Mucosa of rectum (tissue), 2 donors: ENCODE measurements around the gene TSPAN14.

Experiments
- H3K27ac ChIP-seq, 2 donors: one replicate each; pipeline ENCODE4 v1.7.0; 2013; ENCODE audit warnings: inconsistent platforms in 2 of 2, low read depth in 2 of 2, low read length in 2 of 2
- H3K27me3 ChIP-seq, 2 donors: one replicate each; pipeline ENCODE4 v1.7.0; 2013; ENCODE audit warnings: low read length in 2 of 2; ENCODE audit not compliant: control insufficient read depth in 2 of 2, insufficient read depth in 2 of 2
- H3K36me3 ChIP-seq, 2 donors: one replicate each; pipeline ENCODE4 v1.7.0; 2013; ENCODE audit warnings: low read length in 2 of 2; ENCODE audit not compliant: control insufficient read depth in 2 of 2, insufficient read depth in 2 of 2
- H3K4me1 ChIP-seq, 2 donors: one replicate each; pipeline ENCODE4 v1.7.0; 2013; ENCODE audit warnings: low read length in 2 of 2, mild to moderate bottlenecking in 1 of 2; ENCODE audit not compliant: control insufficient read depth in 2 of 2, insufficient read depth in 2 of 2
- H3K4me3 ChIP-seq, 2 donors: one replicate each; pipeline ENCODE4 v1.7.0; 2013; ENCODE audit warnings: low read length in 2 of 2
- H3K9ac ChIP-seq, 2 donors: one replicate each; pipeline ENCODE4 v1.7.0; 2013; ENCODE audit warnings: low read length in 2 of 2, low read depth in 1 of 2, mild to moderate bottlenecking in 1 of 2
- H3K9me3 ChIP-seq, 2 donors: one replicate each; pipeline ENCODE4 v1.7.0; 2013; ENCODE audit warnings: low read length in 2 of 2; ENCODE audit not compliant: control insufficient read depth in 2 of 2
- donor health status: healthy.
- donor health status: Normal muscosa, but diverticular disease.

The TSPAN14 gene

GRCh38 chr10:80515941-80516340 lies 61.8 kb downstream of the TSPAN14 start:
- H3K4me3 ChIP-seq, result no peak overlapping the region
- peaks cover 70 to 91% of the 10 kb centered on the region in 2 donors for H3K36me3 ChIP-seq
- H3K9ac ChIP-seq, result no peak overlapping the region
- no peaks in the 10 kb centered on the region for H3K27me3 ChIP-seq
- no peaks in the 10 kb centered on the region for H3K4me1 ChIP-seq
- H3K27ac ChIP-seq, result no peak overlapping the region
- H3K9me3 ChIP-seq, result no peaks in the 10 kb centered on the region

- Histone ChIP-seq H3K9me3 (no peaks in the 10 kb centered on the region), H3K9ac (no peak overlapping the region), H3K4me3 (no peak overlapping the region), H3K4me1 (no peaks in the 10 kb centered on the region), H3K36me3 (peaks cover 68 to 91% of the 10 kb centered on the region in 2 donors), H3K27ac (no peak overlapping the region), H3K27me3 (no peaks in the 10 kb centered on the region)
Measured at GRCh38 chr10:80516506-80517075, 62.5 kb downstream of the TSPAN14 start.

DNA sequence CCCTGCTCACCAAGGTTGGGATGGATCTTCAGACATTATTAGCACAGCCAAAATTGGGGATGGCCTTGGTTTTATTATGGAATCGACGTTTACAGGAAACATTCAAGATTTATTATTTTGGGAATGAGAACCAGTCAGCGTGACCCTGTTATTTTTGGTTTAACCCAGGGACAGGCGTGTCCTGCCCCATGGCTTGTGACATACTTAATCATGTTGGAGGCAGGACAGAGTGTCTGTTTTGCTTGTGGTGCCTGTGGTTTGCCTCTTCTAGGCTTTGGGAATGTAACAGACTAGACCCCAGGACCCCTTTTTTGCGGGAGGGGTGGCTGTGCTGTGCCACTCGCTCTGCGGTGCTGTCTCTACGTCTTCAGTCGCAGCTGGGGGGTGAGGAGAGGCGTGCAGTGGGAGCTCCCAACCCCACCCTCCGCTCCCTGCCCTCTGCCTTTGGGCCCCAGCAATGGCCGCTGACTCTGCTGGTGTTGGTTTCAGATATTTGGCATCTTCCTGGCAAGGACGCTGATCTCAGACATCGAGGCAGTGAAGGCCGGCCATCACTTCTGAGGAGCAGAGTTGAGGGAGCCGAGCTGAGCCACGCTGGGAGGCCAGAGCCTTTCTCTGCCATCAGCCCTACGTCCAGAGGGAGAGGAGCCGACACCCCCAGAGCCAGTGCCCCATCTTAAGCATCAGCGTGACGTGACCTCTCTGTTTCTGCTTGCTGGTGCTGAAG lies 63.5 kb downstream of the TSPAN14 start:
- Histone ChIP-seq H3K9ac (no peak overlapping the region), H3K27me3 (no peaks in the 10 kb centered on the region), H3K4me3 (no peak overlapping the region), H3K4me1 (no peaks in the 10 kb centered on the region), H3K36me3 (peaks cover 61 to 82% of the 10 kb centered on the region in 2 donors), H3K9me3 (no peaks in the 10 kb centered on the region), H3K27ac (no peak overlapping the region)

GRCh38 chr10:80518143-80518806 lies 64.2 kb downstream of the TSPAN14 start:
- H3K4me3 ChIP-seq, result no peak overlapping the region
- H3K9ac ChIP-seq, result no peak overlapping the region
- no peak overlapping the region for H3K27ac ChIP-seq
- H3K9me3 ChIP-seq, result no peaks in the 10 kb centered on the region
- no peaks in the 10 kb centered on the region for H3K4me1 ChIP-seq
- H3K36me3 ChIP-seq, result peaks cover 56 to 76% of the 10 kb centered on the region in 2 donors
- H3K27me3 ChIP-seq, result no peaks in the 10 kb centered on the region

DNA sequence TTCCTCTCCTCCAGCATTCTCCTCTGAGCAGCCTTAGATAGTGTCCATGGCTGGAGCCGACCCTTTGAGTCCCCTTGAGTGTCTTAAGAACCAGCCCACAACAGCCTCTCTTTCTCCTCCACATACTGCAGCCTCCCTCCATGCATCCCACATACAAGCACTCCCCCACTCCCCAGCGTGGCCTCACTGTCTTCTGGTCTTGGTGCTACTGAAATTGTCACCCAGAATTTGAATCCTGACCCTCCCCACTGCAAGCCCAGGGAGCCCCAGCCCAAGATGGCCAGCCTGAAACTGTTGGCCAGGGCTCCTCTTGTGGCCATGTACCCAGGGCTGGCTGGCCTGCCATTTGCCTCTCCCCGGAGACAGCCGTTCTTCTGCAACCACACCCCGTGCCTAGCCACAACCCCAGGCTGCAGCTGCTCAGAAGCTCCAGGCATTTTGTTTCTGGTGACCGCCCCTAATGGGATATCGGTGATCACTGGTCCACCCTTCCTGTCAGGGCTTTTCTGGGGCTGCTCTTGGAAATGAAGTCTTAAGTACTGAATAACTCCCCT lies 64.8 kb downstream of the TSPAN14 start:
- Histone ChIP-seq H3K27me3 (no peaks in the 10 kb centered on the region), H3K9ac (no peak overlapping the region), H3K27ac (no peak overlapping the region), H3K36me3 (peaks cover 50 to 70% of the 10 kb centered on the region in 2 donors), H3K4me3 (no peak overlapping the region), H3K4me1 (no peaks in the 10 kb centered on the region), H3K9me3 (no peaks in the 10 kb centered on the region)

GRCh38 chr10:80519936-80520650 lies 66.0 kb downstream of the TSPAN14 start:
- Histone ChIP-seq H3K36me3 (peaks cover 39 to 58% of the 10 kb centered on the region in 2 donors), H3K27ac (no peak overlapping the region), H3K4me1 (no peaks in the 10 kb centered on the region), H3K4me3 (no peak overlapping the region), H3K27me3 (no peaks in the 10 kb centered on the region), H3K9ac (no peak overlapping the region), H3K9me3 (no peaks in the 10 kb centered on the region)

DNA sequence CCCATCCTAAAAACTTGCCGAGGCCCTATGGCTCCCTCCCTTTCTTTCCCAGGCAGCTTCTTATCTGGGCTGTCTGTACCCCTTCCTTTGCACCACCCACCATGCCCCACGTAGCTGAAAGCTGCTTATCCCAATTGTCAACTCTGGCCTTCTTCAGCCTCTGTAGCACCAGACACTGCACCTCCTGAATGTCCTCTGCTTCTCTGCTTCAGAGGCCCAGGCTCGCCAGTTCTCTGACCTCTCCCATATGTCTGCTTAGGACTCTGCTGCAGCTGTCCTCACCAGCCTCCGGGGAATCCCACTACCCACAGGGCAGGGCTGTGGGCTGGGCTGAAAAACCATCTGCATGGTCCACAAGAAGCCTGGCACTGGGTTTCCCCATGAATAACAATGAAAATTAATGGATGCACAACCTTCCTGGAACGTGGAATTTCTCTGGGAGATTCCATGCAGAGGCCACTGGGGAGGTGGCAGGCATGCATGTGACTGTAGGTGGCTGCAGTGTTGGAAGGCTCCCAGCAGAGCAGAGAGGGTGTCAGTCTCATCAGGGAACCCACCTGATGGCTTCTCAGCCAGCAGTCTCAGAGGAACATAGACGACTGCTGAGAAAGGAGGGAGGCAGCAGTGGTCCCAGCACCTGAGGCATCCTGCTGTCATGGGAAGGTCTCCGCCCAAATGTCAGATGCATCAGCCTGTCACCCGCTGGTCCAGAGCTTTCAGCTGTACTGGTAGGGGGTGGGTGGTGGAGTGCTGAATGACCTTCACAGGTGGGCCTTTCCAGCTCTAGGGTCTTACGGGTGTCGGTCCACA lies 66.8 kb downstream of the TSPAN14 start:
- Histone ChIP-seq H3K9me3 (no peaks in the 10 kb centered on the region), H3K9ac (no peak overlapping the region), H3K4me1 (no peaks in the 10 kb centered on the region), H3K27ac (no peak overlapping the region), H3K4me3 (no peak overlapping the region), H3K27me3 (no peaks in the 10 kb centered on the region), H3K36me3 (peaks cover 32 to 50% of the 10 kb centered on the region in 2 donors)

DNA sequence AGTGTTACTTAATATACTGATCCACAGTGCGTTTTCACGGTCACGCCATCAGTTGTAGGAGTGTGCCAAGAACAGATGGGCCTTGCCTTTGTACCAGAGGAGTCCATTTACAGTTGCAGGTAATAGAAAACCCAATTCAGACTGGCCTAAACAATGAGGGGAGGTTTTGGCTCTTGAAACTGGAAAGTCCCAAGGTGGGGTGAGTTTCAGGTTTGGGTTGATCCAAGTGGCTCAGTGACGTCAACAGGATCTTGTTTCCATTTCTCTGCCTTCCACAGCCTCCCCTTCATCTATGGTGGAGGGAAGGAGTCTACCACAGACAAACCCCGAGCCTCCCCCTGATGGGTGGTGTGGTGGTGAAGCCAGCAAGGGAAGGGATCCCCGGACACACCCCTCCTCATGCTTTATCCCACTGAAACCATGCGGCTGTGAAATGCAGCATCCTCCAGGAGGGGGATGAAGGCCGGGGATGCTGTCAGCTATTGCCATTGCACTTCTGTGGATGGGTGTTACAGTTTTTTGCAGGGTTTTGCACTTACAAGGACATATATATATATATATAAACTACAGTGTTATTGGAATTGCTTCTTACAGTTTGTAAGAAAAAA lies 68.8 kb downstream of the TSPAN14 start:
- no peaks in the 10 kb centered on the region for H3K9me3 ChIP-seq
- H3K27ac ChIP-seq, result no peak overlapping the region
- no peak overlapping the region for H3K4me3 ChIP-seq
- no peaks in the 10 kb centered on the region for H3K27me3 ChIP-seq
- peaks cover 15 to 30% of the 10 kb centered on the region in 2 donors for H3K36me3 ChIP-seq
- no peak overlapping the region for H3K9ac ChIP-seq
- H3K4me1 ChIP-seq, result peaks cover 0 to 3% of the 10 kb centered on the region in 2 donors

DNA sequence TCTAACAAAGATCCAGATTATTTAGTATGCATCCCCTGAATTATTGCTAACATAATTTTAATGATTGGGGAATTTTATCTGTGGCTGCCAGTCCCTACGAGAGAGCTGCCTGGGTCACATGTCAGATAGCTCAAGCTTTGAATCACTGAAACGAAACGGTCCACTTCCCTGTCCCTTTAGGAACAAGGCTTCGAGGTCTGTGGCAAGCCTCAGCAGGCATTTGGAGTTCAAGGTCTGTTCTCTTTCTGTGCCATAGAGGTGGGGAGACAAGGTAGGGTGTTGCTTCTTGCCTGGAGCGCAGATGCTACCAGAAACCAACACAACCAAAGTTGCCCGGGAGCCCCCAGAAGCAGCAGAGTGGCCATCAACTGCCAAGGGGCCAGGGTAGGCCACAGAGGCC lies 69.7 kb downstream of the TSPAN14 start:
- Histone ChIP-seq H3K9ac (no peak overlapping the region), H3K4me1 (peaks cover 0 to 3% of the 10 kb centered on the region in 2 donors), H3K27ac (no peak overlapping the region)

More for the DNA sequence above, 69.7 kb downstream of the TSPAN14 start:
- no peak overlapping the region for H3K4me3 ChIP-seq
- no peaks in the 10 kb centered on the region for H3K9me3 ChIP-seq
- peaks cover 6 to 22% of the 10 kb centered on the region in 2 donors for H3K36me3 ChIP-seq
- no peaks in the 10 kb centered on the region for H3K27me3 ChIP-seq
